Fibroblast of skin of abdomen (primary cell): ENCODE results near the gene TSPAN9.
A peak's percentile ranks its signal among the peaks of the same experiment; 100 is the strongest.
"Not testable (repeated sequence)": the region's sequence is repeated elsewhere in the genome, so short reads cannot be mapped to it uniquely, and the experiment has no call there.

Experiments used
- DNase-seq: peaks from one replicate; pipeline ENCODE4 v3.0.0-alpha.2; 2013

TSPAN9 gene

DNA sequence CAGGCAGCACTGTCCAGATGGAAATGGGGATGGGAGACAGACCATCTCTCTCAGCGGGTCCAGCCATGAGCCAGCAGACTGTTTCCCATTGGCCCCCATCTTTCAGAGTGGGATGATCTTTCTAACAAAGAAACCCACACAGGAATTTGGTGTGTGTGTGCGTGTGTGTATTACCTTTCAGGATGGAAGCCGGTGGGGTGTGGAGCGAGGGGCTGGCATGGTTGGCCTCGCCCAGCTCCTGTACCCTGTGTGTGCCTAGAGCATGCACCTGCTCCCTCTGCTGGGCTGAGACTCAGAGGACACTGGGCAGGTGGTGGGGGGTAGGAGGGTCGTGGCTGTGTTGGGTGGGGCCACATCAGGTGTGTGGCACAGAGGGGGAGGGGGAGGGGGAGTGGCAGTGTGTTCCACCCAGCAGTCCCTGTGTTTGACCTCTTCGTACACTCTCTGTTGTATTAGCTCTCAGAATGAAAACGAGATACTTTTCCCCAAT, 33.0 kb upstream of the TSPAN9 start:
- DNase-seq, result no peak

DNA sequence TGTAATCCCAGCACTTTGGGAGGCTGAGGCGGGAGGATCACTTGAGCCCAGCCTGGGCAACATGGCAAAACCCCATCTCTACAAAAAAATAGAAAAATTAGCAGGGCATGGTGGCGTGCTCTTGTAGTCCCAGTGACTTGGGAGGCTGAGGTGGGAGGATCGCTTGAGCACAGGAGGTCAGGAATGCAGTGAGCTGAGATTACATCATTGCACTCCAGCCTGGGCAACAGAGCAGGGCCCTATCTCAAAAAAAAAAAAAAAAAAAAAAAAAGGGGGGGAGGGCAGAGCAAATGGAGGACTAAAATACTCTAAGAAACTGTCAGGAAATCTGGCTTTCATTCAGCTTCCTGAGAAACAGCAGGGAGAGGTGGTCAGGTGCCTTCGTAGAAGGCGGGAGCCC, 31.7 kb upstream of the TSPAN9 start:
- DNase-seq, result no peak

DNA sequence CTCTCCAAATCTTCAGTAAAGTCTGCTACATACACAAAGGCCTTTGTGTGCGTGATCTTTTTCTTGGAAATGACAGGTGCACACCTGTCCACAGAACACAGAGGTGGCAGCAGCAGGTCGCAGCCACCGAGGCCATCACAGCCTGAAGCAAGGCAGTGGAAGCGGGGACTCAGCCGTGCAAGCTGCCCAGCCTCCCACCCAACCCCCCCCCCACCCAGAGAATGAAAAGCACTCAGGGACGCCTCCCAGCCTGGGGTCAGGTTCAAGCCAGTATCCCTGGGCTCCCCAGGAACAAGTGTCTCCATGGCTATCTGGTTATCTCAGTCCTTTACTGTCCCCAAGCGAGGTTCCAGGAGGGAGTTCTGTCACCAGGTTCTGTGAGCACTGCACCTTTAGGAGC, 31.2 kb upstream of the TSPAN9 start:
- no peak for DNase-seq

DNA sequence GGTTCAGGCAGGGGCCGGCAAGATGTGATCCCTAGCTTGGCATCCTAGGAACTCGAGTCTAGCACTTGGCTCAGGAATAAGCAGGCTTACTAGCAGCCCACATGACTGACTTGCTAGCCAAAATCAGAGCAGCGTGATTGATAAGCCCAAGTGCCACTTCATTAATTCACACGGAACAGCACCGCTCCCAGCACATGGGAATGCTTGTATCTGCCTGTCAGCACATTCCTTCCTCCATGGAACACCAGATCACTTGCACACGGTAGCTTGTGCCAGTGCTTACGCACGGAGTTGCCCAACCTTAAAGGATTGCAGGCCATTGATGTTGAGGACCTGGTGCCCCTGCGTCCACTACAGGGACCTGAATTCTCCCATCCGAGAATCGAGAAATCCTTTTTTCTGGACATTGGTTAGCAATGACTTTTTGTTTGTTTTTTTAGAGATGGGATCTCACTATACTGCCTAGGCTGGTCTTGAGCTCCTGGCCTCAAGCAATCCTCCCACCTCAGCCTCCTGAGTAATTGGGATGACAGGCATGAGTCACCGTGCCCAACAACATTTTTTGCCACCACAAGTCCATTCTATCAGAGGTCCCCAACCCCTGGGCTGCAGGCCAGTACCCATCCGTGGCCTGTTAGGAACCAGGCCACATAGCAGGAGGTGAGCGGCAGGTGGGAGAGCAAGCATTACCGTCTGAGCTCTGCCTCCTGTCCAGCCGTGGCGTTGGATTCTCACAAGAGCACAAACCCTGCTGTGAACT, 30.6 kb upstream of the TSPAN9 start:
- no peak for DNase-seq

DNA sequence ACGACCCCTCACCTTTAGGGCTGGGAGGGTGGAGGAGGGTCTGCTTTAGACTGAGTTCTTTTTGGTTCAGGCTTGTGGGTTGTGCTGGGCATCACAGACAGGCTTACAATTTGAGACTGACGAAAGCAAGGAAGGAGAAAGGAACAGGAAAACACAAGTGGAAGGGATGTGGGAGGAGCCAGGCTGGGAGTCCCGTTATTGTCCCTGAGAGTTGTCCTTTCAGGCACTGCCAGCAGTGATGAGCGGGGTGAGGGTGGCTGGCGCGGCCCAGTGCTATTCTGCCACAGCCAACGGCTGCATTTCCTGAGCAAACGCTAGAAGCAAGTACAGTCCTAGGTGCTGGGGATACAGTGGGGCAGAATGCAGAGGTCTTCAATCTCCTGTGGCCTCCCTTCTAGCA, 29.2 kb upstream of the TSPAN9 start:
- DNase-seq, result no peak

DNA sequence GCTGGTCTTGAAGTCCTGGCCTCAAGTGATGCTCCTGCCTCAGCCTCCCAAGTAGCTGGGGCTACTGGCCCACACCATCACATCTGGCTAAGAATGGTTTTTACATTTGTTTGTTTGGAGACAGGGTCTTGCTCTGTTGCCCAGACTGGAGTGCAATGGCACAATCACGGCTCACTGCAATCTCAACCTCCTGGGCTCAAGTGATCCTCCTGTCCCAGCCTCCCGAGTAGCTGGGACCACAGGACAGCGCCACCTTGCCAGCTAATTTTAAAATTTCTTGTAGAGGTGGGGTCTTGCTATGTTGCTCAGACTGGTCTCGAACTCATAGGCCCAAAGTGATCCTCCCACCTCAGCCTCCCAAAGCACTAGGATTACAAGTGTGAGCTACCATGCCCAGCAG, 28.6 kb upstream of the TSPAN9 start:
- no peak for DNase-seq

DNA sequence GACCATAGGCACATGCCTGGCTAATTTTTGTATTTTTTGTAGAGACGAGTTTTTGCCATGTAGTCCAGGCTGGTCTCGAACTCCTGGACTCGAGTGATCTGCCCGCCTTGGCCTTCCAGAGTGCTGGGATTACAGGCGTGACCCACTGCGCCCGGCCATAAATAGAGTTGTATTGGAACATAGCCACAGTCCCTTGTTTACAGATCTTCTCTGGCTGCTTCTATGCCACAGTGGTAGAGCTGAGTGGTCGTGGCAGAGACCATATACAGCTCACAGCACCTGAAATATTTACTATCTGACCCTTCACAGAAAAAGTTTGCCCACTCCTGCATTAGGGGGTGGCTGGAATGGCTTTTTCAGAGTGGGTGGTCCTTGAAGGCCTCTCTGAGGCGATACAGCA, 28.0 kb upstream of the TSPAN9 start:
- DNase-seq, result no peak

DNA sequence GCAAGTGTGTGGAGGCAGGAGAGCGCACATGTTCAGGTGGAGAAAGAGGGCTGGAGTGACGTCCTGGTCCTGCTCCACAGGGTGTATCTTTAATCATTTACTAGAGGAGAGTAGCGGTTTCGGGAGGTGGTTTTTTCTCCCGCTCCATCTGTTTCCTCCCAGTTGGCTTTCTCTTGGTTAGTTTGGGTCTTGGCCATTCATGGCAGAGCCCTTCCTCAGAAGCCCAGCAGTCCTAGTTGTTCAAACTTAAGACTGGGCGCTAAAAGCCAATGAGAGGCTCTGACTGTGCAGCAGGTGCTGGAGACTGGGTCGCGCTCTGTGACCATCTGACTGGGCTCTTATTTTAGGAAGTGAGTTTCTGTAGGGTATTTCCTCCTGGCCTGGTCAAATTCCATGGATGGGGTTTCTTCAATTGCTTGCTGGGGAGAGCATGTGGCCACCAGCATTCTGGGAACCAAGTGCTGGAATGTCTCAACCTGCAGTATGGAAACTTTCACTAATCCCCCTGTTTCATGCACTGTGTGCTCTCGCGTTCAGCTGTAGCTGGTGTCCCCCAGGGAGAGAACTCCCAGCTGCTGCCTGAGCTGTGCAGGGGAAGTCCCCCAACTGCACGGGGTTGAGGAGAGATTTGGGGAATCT, 27.4 kb upstream of the TSPAN9 start:
- no peak for DNase-seq

DNA sequence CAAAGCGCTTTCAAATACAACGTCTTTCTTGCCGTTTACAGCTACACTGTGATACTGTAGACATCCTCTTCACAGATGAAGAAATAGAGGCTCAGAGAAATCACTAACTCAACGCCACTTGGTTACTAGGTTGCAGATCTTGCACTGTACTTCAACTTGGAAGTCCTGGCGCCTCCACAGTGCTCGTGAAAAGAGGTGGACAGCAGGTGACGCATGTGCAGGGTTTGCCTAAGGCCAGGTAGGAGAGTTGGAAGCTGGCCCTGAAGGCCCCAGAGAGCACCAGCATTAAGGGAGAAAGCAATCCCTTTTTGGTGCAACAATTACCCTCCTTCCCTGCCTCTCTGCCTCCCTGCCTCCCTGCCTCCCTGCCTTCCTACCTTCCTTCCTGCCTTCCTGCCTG, 22.8 kb upstream of the TSPAN9 start:
- no peak for DNase-seq

DNA sequence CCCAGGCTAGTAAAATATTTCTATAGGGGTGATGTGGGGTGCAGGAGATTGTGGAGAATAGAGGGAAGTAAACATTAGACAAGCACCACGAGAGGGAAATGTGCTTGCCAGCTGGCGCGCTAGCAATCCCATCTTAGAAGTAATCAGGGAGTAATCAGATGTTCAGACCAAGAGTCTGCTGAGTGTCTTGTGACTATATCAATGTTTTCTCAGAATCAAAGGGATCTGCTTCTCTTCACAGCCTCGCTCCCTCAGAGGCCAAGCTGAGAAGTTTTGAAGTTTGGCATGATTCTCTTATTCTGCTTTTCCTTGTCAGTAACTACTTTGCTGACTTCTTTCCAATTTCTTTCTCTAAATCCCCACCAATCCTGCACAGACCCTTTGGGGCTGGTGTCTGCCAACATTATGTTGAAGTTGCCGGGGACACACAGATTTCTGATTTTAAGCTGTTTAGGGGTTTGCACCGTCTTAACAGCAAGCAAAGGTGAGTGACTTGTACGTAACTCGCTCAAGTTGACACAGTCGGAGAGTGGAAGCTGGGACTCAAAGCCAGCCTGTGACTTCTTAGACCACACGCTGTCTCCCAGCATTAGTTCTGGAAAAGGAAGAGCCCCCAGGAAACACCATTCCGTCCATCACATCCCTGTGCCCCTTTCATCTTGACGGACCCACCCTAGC, 22.0 kb upstream of the TSPAN9 start:
- DNase-seq, result no peak

DNA sequence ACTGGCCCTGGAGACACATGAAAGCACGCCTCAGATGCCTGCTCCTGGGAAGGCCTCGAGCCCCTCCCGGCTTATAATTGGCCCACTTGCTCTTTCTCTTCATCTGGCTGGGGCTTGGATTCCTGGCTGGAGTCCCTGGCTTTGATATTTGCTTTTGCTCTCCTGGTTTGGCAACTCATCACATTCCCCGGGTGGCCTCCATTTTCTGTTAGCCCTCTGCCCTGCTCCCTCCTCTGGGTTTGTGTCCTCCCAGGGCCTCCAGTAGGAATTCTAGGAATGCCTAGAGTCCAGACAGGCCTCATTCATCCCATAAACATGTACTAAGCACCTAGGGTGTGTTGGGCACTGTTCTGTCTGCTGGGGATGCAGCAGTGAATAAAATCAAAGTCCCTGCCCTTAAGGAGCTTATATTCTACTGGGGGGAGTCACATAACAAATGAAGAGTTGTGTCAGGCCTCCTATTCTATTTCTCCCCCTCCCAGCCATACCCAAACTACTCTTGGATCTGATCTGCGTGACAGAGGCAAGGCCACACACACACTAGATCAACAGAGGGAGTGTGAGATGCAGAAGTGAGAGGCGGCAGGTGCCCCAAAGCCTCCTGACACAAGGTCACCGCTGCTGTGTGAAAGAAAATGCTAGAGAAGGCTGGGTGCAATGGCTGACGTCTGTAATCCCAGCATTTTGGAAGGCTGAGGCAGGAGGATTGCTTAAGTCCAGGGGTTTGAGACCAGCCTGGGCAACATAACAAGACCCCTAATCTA, 21.3 kb upstream of the TSPAN9 start:
- peak; percentile 69 for DNase-seq

DNA sequence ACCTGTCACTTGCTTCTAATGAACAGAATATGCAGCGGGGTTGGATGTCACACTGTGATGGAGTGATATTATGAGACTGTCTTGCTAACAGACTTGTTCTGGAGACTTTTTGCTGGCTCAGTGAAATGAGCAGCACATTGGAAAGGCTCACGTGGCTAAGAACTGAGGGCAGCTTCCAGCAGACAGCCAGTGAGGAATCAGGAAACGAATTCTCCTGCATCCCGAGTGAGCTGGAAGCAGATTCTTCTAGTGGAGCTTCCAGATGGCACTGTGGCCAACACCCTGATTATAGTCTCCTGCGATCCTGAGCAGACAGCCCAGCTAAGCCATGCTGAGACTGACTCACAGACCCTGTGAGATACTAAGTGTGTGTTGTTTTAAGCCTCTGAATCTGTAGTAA, 16.1 kb upstream of the TSPAN9 start:
- peak; percentile 58 for DNase-seq

DNA sequence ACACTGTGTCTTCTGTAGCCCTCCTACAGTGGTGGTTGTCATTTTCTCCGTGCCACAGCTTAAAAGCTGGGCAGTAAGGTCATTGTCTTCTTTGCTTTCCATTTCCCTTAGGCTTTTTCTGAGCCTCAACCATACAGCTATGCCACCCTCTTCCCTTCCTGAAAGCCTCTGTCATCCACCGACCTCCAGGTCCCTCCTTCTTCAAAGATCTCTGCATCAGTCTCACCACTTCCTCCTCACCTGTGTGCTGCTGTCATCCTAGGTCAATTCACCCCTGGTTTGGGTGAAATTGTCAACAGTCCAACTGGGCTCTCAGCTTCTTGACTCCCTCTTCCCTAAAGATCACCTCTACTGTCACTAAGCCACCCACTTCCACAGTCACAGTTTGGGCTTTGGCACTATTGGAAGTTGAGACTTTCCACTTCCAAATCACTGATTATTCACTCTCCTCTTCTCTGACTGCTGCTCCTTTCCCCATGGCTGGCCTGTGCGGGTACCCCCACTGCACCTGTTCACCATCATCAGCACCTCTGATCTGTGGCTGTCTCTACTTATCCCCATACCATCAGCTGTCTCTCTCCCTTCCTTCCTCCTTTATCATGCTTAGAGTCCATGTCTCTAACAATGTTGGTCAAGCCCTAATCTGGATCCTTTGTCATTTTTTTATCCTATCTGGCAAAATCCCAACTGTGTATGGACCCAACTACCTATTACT, 15.5 kb upstream of the TSPAN9 start:
- no peak for DNase-seq

DNA sequence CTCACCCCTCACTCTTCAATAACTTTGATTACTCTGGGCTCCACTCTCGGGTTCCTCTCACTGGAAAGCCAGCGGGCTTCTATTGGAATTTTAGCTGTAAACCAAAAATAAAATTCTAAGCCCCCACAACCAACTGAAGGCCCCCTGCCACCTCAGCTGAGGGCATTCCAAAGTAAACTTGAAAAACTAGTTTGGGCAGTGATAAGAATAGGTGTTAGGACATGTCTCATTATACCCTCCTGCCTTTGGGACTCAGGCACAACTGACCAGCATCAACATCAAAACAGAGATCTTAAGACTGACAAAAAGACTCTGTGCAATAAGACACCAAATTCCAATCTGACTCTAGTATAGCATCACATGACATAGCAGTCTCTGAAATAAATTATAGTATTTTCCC, 11.9 kb upstream of the TSPAN9 start:
- DNase-seq, result no peak

DNA sequence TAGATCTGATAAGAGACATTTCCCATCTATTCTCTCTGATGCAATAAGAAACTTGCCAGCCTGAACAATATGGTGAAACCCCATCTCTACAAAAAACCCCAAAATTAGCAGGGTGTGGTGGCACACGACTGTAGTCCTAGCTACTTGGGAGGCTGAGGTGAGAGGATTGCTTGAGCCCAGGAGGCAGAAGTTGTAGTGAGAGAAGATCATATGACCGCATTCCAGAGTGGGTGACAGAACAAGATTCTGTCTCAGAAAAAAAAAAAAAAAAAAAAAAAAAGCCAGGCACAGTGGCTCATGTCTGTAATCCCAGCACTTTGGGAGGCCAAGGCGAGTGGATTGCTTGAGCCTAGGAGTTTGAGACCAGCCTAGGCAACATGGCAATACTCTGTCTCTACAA, 11.3 kb upstream of the TSPAN9 start:
- not testable (repeated sequence) for DNase-seq

DNA sequence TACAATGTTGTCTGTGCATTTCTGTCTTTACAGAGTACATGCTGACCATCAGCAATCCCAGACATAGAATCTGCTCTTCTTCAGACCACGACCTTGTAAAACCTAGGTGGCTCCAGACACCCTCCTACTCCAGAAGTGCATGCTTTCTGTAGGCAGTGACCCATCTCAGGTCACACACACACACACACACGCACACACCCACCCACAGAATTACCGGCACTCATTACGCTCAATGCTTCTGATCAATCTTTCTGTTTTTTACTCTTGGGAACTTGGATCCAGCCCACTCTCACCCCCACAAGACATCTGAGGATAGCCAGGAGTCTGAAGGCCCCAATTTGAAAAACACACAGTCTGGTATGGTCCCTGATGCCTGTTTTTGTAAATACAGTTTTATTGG, 7.5 kb upstream of the TSPAN9 start:
- no peak for DNase-seq

DNA sequence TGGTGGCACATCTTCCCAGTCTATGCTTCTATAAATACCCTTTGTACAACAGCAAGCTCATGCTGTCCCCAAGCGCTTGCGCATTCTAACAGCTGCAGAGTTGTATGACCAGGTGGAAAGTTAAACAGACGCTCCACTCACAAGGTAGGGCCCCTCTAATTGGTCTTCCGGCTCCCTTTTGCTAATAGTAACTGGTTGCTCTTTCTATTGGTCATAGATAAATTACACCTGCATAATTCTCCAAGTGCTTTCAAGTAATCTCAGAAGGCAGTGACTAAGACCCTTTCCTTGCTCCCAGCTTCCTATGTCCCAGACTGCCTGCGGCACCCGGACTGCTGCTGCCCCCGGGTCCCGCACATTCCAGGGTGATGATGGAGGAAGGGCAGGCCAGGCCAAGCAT, 6.1 kb upstream of the TSPAN9 start:
- no peak for DNase-seq

DNA sequence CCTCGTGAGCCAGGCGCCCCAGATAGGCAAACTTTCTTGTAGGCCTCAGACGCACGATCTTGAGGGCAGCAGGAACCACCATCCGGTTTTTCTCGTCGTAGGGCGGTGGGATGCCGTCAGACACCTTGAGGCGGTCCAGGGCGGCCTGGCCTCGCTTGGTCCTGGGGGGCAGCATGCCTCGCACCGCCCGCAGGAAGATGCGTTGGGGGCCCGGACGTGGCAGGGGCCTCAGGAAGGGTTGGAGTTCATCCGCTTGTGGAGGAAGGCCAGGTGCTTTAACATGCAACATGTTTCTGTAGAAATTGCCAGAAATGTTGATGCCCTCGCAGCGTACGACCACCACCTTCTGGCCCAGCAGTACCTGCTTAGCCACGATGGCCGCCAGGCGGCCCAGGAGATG, 5.5 kb upstream of the TSPAN9 start:
- no peak for DNase-seq

DNA sequence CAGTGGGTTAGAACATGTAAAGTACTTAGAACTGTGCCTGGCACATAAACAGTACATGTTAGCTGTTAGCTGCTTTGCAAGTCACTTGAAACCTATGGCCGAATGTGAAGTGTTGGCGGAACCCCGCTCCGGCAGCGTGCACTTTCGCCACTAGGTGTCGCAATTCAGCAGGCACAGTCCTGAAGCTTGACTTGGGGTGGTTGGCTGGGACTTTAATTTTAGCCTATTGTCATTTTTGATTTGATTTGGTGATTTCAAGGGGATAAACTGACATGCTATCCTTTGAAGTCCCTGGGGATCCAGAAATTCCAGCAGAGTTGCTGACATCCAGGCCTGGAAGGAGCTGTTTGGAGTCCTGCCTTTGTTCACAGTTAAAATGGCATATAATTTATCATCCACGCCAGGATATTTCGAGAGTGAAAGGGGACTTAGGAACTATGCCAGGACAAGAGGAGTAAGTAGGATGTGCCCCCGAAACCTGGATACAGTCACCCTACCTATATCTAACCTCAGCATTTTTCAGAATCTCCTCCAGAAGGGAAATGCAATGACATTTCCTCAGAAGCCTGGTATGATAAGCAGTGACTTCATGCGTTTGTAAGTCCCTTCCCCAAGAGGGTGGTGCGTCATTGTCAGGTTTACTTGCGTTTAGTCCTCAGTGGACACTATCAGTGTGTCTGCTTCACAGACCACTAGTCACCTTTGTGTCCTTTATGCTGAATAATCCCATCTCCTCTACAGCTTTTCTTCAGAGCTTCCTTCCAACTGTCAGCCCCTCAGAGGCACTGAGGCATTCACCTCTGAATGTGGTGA, 3.5 kb upstream of the TSPAN9 start:
- DNase-seq, result peak; percentile 78

DNA sequence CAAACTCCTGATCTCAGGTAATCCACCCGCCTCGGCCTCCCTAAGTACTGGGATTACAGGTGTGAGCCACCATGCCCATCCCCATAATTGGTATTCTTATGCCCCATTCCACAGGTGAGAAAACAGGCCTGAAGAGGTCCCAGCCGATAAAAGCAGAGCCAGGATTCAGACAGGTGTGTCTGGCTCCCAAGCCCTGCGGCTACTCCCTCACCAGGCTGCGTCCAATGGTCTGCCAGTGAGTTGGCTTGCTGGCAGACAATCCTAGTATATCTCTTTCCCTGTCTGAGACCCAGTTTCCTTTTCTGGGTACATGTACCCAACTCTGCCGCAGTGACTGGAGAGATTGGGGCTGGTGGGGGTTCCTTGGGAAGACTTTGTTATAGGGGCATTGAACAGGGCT, 1.9 kb upstream of the TSPAN9 start:
- no peak for DNase-seq

DNA sequence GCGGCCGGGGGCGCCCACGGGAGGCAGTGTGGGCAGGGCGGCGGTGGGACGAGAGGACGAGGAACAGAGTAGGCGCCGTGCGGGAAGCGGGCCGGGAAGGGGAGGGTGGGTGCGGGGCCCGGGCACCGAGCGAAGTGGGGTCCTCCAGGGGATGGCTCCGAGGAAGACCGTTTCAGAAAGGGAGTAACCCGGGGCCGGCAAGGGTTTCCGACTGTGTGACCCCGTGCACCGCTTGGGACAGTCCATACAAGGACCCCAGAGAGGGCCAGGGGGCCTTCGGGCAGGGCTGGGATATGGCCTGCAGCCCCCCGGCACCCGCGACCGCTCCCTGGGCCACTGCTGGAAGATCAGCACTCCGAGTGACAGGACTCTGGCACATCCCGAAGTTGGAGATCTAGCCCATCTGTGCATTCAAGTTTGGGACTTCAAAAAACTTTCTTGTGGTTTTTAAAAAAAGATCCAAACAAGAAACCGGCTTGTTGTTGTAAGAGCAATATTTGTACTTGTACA, 448 bp downstream of the TSPAN9 start:
- no peak for DNase-seq
